HepG2 (cell line): ENCODE data around the gene ALDH3B2. TPM values are rescaled to one million over a fixed set of nuclear protein-coding genes. Genes with fewer than 3 reads are reported as not detected.

Source experiments
- ATAC-seq: fragments of 200-7000 bp; cut with Tn5 transposase; 3 replicates; pipeline ENCODE4 v1.9.1; 2020; ENCODE audit warnings: mild to moderate bottlenecking, moderate library complexity
- BruUV-seq: library from RNA; stranded (reverse); fragments of 400-500 nt; replicated peaks from 2 replicates; lab custom pipeline; 2021; lab: Mats Ljungman, UMichigan
- CTCF ChIA-PET: fragments of 300-600 bp; formaldehyde crosslinking; extraction: SDS; loops from one replicate; lab custom pipeline; 2021; ENCODE audit warnings: low total read pairs, inconsistent platforms, low intra/inter-chr PET ratio; lab: Yijun Ruan, JAX
- POLR2A ChIA-PET: fragments of 350-600 bp; sonication (Branson Sonifier 250); formaldehyde crosslinking; loops from one replicate; lab custom pipeline; 2020; ENCODE audit warnings: antibody characterized with exemption, inconsistent platforms; lab: Yijun Ruan, JAX
- DNase-seq: peaks from one replicate; pipeline ENCODE4 v3.0.0-alpha.2; 2015; ENCODE audit warnings: low spot score
- FAIRE-seq: peaks from 3 replicates; lab custom pipeline; 2011; peaks lifted over from hg19 to GRCh38; lab: Jason Lieb, UNC
- H2AFZ ChIP-seq: one replicate; pipeline ENCODE4 v1.6.1; 2011; ENCODE audit warnings: low read length, inconsistent platforms
- H3K27ac ChIP-seq: fragments of 300-600 bp; 3 replicates; pipeline ENCODE4 v1.8.0; 2011; ENCODE audit warnings: mixed run types, mild to moderate bottlenecking, mixed read lengths, low read length, inconsistent platforms; ENCODE audit not compliant: insufficient read depth; ENCODE audit errors: extremely low read length
- H3K27me3 ChIP-seq, 2 experiments: fragments of 200-600 bp in 1 of 2; 2 replicates in 1 of 2; 3 replicates in 1 of 2; pipeline versions ENCODE4 v1.6.0 to v1.8.0; 2011; ENCODE audit warnings: low read length in 2 of 2, mild to moderate bottlenecking in 2 of 2, moderate library complexity in 2 of 2, inconsistent platforms in 1 of 2; ENCODE audit not compliant: insufficient read depth in 2 of 2, control insufficient read depth in 1 of 2
- H3K36me3 ChIP-seq, 2 experiments: fragments of 200-600 bp in 1 of 2; replicated peaks in 1 of 2; 2 replicates in 1 of 2; 3 replicates in 1 of 2; pipeline versions ENCODE4 v1.5.1 to v1.8.0; 2011; ENCODE audit warnings: low read length in 2 of 2, inconsistent platforms in 1 of 2; ENCODE audit not compliant: insufficient read depth in 2 of 2, control insufficient read depth in 1 of 2
- H3K4me1 ChIP-seq: 2 replicates; pipeline ENCODE4 v1.5.1; 2012; ENCODE audit warnings: low read length, inconsistent platforms; ENCODE audit not compliant: insufficient read depth
- H3K4me2 ChIP-seq: 2 replicates; pipeline ENCODE4 v1.6.0; 2011; ENCODE audit warnings: low read depth, low read length, inconsistent platforms
- H3K4me3 ChIP-seq, 3 experiments: fragments of 200-600 bp in 1 of 3; sonication (generic), shearing (Covaris generic) in 1 of 3; replicated peaks in 1 of 3; 2 replicates each; pipeline ENCODE4 v1.5.1; 2011 to 2016; ENCODE audit warnings: low read length in 3 of 3, inconsistent platforms in 2 of 3, low read depth in 2 of 3, mild to moderate bottlenecking in 2 of 3, control low read depth in 1 of 3, mixed read lengths in 1 of 3; ENCODE audit not compliant: insufficient read depth in 1 of 3
- H3K79me2 ChIP-seq: one replicate; pipeline ENCODE4 v1.6.1; 2011; ENCODE audit warnings: low read length, inconsistent platforms; ENCODE audit not compliant: insufficient read depth
- H3K9ac ChIP-seq: 2 replicates; pipeline ENCODE4 v1.6.0; 2011; ENCODE audit warnings: mild to moderate bottlenecking, low read depth, low read length, inconsistent platforms; ENCODE audit not compliant: insufficient read depth
- H3K9me3 ChIP-seq: 2 replicates; pipeline ENCODE4 v1.5.1; 2012; ENCODE audit warnings: mild to moderate bottlenecking, low read length
- H4K20me1 ChIP-seq: 2 replicates; pipeline ENCODE4 v1.6.0; 2011; ENCODE audit warnings: inconsistent platforms, mild to moderate bottlenecking, low read length, moderate library complexity; ENCODE audit not compliant: insufficient read depth
- ATF1 ChIP-seq: IDR thresholded peaks from 2 replicates; pipeline ENCODE4 v1.6.1; 2016; ENCODE audit warnings: mild to moderate bottlenecking, control low read depth
- ELF3 ChIP-seq: IDR thresholded peaks from 2 replicates; pipeline ENCODE4 v1.6.1; 2016; ENCODE audit warnings: missing genetic modification reagents, missing compliant biosample characterization
- FOXA3 ChIP-seq: IDR thresholded peaks from 2 replicates; pipeline ENCODE4 v1.6.1; 2016; ENCODE audit warnings: missing genetic modification reagents, missing compliant biosample characterization
- GABPB1 ChIP-seq: IDR thresholded peaks from 2 replicates; pipeline ENCODE4 v1.6.1; 2016; ENCODE audit warnings: mild to moderate bottlenecking, missing genetic modification reagents, moderate library complexity, missing compliant biosample characterization
- GATAD2A ChIP-seq: IDR thresholded peaks from 2 replicates; pipeline ENCODE4 v1.6.1; 2016
- GFI1 ChIP-seq: sonication (generic); formaldehyde crosslinking; IDR thresholded peaks from 2 replicates; pipeline ENCODE4 v1.5.0; 2020; ENCODE audit warnings: missing genetic modification reagents, mild to moderate bottlenecking, borderline replicate concordance
- KDM2A ChIP-seq: sonication (generic); formaldehyde crosslinking; IDR thresholded peaks from 2 replicates; pipeline ENCODE4 v1.4.0; 2020; ENCODE audit warnings: low read depth, missing genetic modification reagents, borderline replicate concordance
- KLF11 ChIP-seq: IDR thresholded peaks from 2 replicates; pipeline ENCODE4 v1.6.1; 2016; ENCODE audit warnings: missing compliant biosample characterization
- MEIS2 ChIP-seq: sonication (generic); formaldehyde crosslinking; IDR thresholded peaks from 2 replicates; pipeline ENCODE4 v1.9.0; 2021; ENCODE audit warnings: mild to moderate bottlenecking, missing genetic modification reagents
- NFIC ChIP-seq: IDR thresholded peaks from 2 replicates; pipeline ENCODE4 v1.6.1; 2012; ENCODE audit warnings: mild to moderate bottlenecking, low read length, inconsistent platforms
- PAX8 ChIP-seq: sonication (generic); formaldehyde crosslinking; IDR thresholded peaks from 2 replicates; pipeline ENCODE4 v1.8.0; 2022; ENCODE audit warnings: mild to moderate bottlenecking, missing genetic modification reagents, borderline replicate concordance
- PHF8 ChIP-seq: sonication (generic); formaldehyde crosslinking; IDR thresholded peaks from 2 replicates; pipeline ENCODE4 v1.5.0; 2020; ENCODE audit warnings: missing genetic modification reagents
- POGZ ChIP-seq: sonication (generic); formaldehyde crosslinking; IDR thresholded peaks from 2 replicates; pipeline ENCODE4 v1.4.0; 2020; ENCODE audit warnings: mild to moderate bottlenecking, missing genetic modification reagents
- SMAD3 ChIP-seq: sonication (generic); formaldehyde crosslinking; IDR thresholded peaks from 2 replicates; pipeline ENCODE4 v1.4.0; 2020; ENCODE audit warnings: missing genetic modification reagents
- TEAD3 ChIP-seq: optimal IDR thresholded peaks from 2 replicates; pipeline ENCODE3; 2016; ENCODE audit warnings: borderline replicate concordance
- ZNF350 ChIP-seq: sonication (generic); formaldehyde crosslinking; IDR thresholded peaks from 2 replicates; pipeline ENCODE4 v1.4.0; 2020; ENCODE audit warnings: mild to moderate bottlenecking, low read depth, missing genetic modification reagents, borderline replicate concordance
- ZNF598 ChIP-seq: sonication (generic); formaldehyde crosslinking; IDR thresholded peaks from 2 replicates; pipeline ENCODE4 v1.5.1; 2020; ENCODE audit warnings: mild to moderate bottlenecking, missing genetic modification reagents, borderline replicate concordance
- ZSCAN30 ChIP-seq: sonication (generic); formaldehyde crosslinking; IDR thresholded peaks from 2 replicates; pipeline ENCODE4 v1.5.0; 2020; ENCODE audit warnings: mild to moderate bottlenecking, missing genetic modification reagents
- WGBS: methylation state at CpG from one replicate; pipeline ENCODE4 v1.1.6; 2017; ENCODE audit warnings: low lambda C conversion rate; 5-methylcytosine and 5-hydroxymethylcytosine counted together
- in situ Hi-C: cut with HindIII; loops from 2 replicates; pipeline ENCODE4 v1.10.0; 2017; ENCODE audit warnings: low pct_unique_long_range_greater_than_20kb; ENCODE audit not compliant: extremely low pct_ligation_motif_present
- intact Hi-C: fragments of 100-400 bp; cut with micrococcal nuclease; formaldehyde crosslinking; loops from one replicate; pipeline ENCODE4 v1.10.0; 2022; ENCODE audit not compliant: unreplicated experiment
- polyA plus RNA-seq, 8 experiments: library from polyadenylated mRNA; depleted of rRNA in 3 of 8; stranded (reverse) in 7 of 8; unstranded in 1 of 8; fragments of >200 nt; fragmentation: Illumina TruSeq in 4 of 8; extraction: Trizol in 4 of 8; gene quantifications; 2 replicates each; pipeline versions ENCODE4 v1.2.1 to v1.2.3, GENCODE V29; 2011 to 2016; ENCODE audit warnings: low read depth in 4 of 8, missing spikeins in 1 of 8, mixed read lengths in 1 of 8; ENCODE audit not compliant: insufficient read depth in 1 of 8
- total RNA-seq, 5 experiments: library from RNA; depleted of rRNA; stranded (reverse); fragments of >200 nt; fragmentation: Illumina TruSeq; extraction: Trizol; gene quantifications; 2 replicates each; pipeline ENCODE4 v1.2.3, GENCODE V29; 2016; ENCODE audit warnings: low read depth in 1 of 5
- TF ChIP-seq, protein P1 (sequence below): sonication (generic); formaldehyde crosslinking; IDR thresholded peaks from 2 replicates; pipeline ENCODE4 v1.8.1; 2023; ENCODE audit warnings: mild to moderate bottlenecking, missing genetic modification reagents
- TF ChIP-seq, protein P2 (sequence below): sonication (generic); formaldehyde crosslinking; IDR thresholded peaks from 2 replicates; pipeline ENCODE4 v1.4.0; 2020; ENCODE audit warnings: missing genetic modification reagents, borderline replicate concordance
- TF ChIP-seq, protein P3 (sequence below): sonication (generic); formaldehyde crosslinking; IDR thresholded peaks from 2 replicates; pipeline ENCODE4 v1.8.0; 2022; ENCODE audit warnings: missing genetic modification reagents, low read depth, mild to moderate bottlenecking, borderline replicate concordance

ALDH3B2 gene
- total and polyA plus RNA-seq, 2 of the 13 experiments (the other 11 are each of a cell fraction or from before 2014, with no cell fraction given) = not detected

DNA sequence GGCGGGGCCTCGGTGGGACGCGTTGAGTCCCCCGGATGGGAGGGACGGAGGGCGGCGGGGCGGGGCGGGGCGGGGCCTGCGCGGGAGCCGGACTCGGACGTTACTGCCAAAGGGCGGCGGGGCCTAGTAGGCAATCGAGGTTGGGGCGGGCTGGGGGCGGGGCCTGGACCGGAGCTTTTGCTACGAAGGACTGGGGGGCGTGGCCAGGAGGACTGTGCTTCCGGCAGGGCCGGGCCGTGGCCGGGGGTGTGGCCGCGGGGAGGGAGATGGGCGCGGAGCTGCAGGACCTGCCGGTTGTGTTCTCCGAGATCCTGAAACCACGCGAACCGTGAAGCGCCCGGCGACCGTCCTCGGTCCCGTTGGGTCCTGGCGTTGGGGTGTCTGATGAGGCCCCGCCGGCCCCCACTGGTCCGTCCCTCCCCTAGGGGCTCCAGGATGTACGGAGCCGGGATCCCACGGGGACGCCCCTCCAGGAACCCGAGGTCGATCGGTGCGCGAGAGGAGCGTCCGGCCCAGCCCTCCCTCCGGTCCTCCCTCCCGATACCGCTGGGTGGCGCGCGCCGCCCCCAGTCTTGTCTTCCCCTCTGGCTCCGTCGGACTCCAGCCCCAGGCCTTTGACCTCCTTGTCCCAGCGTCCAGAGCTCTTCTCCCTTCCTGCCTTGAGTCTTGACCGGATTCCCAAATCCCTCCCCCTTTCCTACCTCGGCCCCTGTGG, 44.0 kb downstream of the ALDH3B2 start:
- in situ Hi-C loops = no loop called here
- ChIA-PET CTCF (interaction anchor here (0.8 to 2.1 kb wide), 5 partner anchors 14 to 30 kb away, joined by 3 to 16 read pairs (median 5); no protein-coding TSS in a partner anchor), POLR2A (interaction anchor here (1.0 to 4.8 kb wide), 18 partner anchors 10 to 277 kb away, joined by 3 to 52 read pairs (median 6); partner anchors contain the start of genes ACY3, AIP, POLD4 and PPP1CA)
- H3K9ac ChIP-seq = peak overlapping the region; percentile 77
- H3K79me2 ChIP-seq = no peaks in the 10 kb centered on the region
- intact Hi-C loops = loop anchor here (1.0 kb wide), 1 partner anchor 29 kb away; no protein-coding TSS in a partner anchor
- peak; percentile 67 for ATAC-seq
- no peaks in the 10 kb centered on the region; a peak in 2 of 5 replicates for H3K27me3 ChIP-seq
- BruUV-seq = TSS peak; percentile 71
- H3K9me3 ChIP-seq = no peaks in the 10 kb centered on the region
- peak overlapping the region; percentile 83 for H3K4me2 ChIP-seq
- peak; percentile 92 for DNase-seq
- peak; percentile 23 for FAIRE-seq
- WGBS = under 1% methylated on average over 15 of the region's 70 CpGs
- H3K36me3 ChIP-seq = no peaks in the 10 kb centered on the region
- peaks cover 64% of the 10 kb centered on the region for H3K4me1 ChIP-seq
- no peaks in the 10 kb centered on the region for H4K20me1 ChIP-seq
- H3K4me3 ChIP-seq = peak overlapping the region; percentile 49 to 86 (median 71)
- peak overlapping the region; percentile 84 for H3K27ac ChIP-seq
- no peak overlapping the region for H2AFZ ChIP-seq
- TF ChIP-seq KDM2A (CRISPR knock-in tag) (peak; percentile 91), SMAD3 (CRISPR knock-in tag) (peak; percentile 73; the same call in 1 of the 2 replicates), POGZ (CRISPR knock-in tag) (0 out of 2 replicates have a peak, but pooled peaks have one; percentile 30), PAX8 (CRISPR knock-in tag) (no peak), ZNF598 (CRISPR knock-in tag) (no peak), TEAD3 (CRISPR knock-in tag) (peak; percentile 66), FOXA3 (CRISPR knock-in tag) (peak; percentile 28), MEIS2 (peak; percentile 70; the same call in 1 of the 2 replicates), ZNF350 (peak; percentile 47), PHF8 (CRISPR knock-in tag) (peak; percentile 82), GABPB1 (CRISPR knock-in tag) (peak; percentile 88), NFIC (no peak), ATF1 (CRISPR knock-in tag) (no peak), ELF3 (peak; percentile 48; the same call in 1 of the 2 replicates), GATAD2A (CRISPR knock-in tag) (peak; percentile 71), KLF11 (CRISPR knock-in tag) (0 out of 2 replicates have a peak, but pooled peaks have one; percentile 41), ZSCAN30 (CRISPR knock-in tag) (no peak), GFI1 (CRISPR knock-in tag) (no peak)
- TF ChIP-seq, protein P1, sequence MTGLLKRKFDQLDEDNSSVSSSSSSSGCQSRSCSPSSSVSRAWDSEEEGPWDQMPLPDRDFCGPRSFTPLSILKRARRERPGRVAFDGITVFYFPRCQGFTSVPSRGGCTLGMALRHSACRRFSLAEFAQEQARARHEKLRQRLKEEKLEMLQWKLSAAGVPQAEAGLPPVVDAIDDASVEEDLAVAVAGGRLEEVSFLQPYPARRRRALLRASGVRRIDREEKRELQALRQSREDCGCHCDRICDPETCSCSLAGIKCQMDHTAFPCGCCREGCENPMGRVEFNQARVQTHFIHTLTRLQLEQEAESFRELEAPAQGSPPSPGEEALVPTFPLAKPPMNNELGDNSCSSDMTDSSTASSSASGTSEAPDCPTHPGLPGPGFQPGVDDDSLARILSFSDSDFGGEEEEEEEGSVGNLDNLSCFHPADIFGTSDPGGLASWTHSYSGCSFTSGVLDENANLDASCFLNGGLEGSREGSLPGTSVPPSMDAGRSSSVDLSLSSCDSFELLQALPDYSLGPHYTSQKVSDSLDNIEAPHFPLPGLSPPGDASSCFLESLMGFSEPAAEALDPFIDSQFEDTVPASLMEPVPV (CRISPR knock-in tag) = no peak
- TF ChIP-seq, protein P2, sequence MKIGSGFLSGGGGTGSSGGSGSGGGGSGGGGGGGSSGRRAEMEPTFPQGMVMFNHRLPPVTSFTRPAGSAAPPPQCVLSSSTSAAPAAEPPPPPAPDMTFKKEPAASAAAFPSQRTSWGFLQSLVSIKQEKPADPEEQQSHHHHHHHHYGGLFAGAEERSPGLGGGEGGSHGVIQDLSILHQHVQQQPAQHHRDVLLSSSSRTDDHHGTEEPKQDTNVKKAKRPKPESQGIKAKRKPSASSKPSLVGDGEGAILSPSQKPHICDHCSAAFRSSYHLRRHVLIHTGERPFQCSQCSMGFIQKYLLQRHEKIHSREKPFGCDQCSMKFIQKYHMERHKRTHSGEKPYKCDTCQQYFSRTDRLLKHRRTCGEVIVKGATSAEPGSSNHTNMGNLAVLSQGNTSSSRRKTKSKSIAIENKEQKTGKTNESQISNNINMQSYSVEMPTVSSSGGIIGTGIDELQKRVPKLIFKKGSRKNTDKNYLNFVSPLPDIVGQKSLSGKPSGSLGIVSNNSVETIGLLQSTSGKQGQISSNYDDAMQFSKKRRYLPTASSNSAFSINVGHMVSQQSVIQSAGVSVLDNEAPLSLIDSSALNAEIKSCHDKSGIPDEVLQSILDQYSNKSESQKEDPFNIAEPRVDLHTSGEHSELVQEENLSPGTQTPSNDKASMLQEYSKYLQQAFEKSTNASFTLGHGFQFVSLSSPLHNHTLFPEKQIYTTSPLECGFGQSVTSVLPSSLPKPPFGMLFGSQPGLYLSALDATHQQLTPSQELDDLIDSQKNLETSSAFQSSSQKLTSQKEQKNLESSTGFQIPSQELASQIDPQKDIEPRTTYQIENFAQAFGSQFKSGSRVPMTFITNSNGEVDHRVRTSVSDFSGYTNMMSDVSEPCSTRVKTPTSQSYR (CRISPR knock-in tag) = no peak
- TF ChIP-seq, protein P3, sequence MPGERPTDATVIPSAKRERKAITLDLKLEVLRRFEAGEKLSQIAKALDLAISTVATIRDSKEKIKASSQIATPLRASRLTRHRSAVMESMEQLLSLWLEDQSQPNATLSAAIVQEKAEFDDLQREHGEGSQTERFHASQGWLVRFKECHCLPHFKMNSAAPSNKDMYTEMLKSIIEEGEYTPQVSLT (CRISPR knock-in tag) = no peak
